H1 (cell line): ENCODE data around the gene ST6GALNAC4. TPM values are rescaled to one million over a fixed set of nuclear protein-coding genes. Genes with fewer than 3 reads are reported as not detected.

ENCODE experiments used
- CTCF ChIA-PET: fragments of 300-600 bp; sonication (Branson Sonifier 250); formaldehyde crosslinking; loops from one replicate; lab custom pipeline; 2021; ENCODE audit not compliant: partially characterized antibody; lab: Charles Lee
- POLR2A ChIA-PET: fragments of 300-600 bp; sonication (Branson Sonifier 250); formaldehyde crosslinking; loops from one replicate; lab custom pipeline; 2021; ENCODE audit warnings: inconsistent platforms; ENCODE audit not compliant: partially characterized antibody; lab: Charles Lee
- DNase-seq, 2 experiments: peaks; one replicate each; pipeline versions ENCODE4 v3.0.0 to v3.0.0-alpha.2; 2010 to 2022; ENCODE audit warnings: low spot score in 2 of 2, low read depth in 1 of 2, mixed read lengths in 1 of 2
- FAIRE-seq: peaks from 2 replicates; lab custom pipeline; 2011; peaks lifted over from hg19 to GRCh38; lab: Jason Lieb, UNC
- H2AFZ ChIP-seq: 2 replicates; pipeline ENCODE4 v1.8.1; 2012; ENCODE audit warnings: low read length, inconsistent platforms
- H2AK5ac ChIP-seq: 2 replicates; pipeline ENCODE4 v1.6.1; 2013; ENCODE audit warnings: low read depth, low read length
- H2BK120ac ChIP-seq: replicated peaks from 2 replicates; pipeline ENCODE3; 2013; ENCODE audit warnings: low read depth, low read length, inconsistent platforms
- H2BK12ac ChIP-seq: 2 replicates; pipeline ENCODE4 v1.6.1; 2013; ENCODE audit warnings: low read depth, low read length
- H2BK15ac ChIP-seq: 2 replicates; pipeline ENCODE4 v1.6.1; 2013; ENCODE audit warnings: low read length
- H2BK20ac ChIP-seq: 2 replicates; pipeline ENCODE4 v1.6.1; 2013; ENCODE audit warnings: low read length
- H2BK5ac ChIP-seq: 2 replicates; pipeline ENCODE4 v1.6.1; 2013; ENCODE audit warnings: low read depth, low read length
- H3K14ac ChIP-seq: 2 replicates; pipeline ENCODE4 v1.6.1; 2013; ENCODE audit warnings: inconsistent platforms; ENCODE audit not compliant: insufficient read length
- H3K18ac ChIP-seq: 2 replicates; pipeline ENCODE4 v1.6.1; 2013; ENCODE audit warnings: low read length; ENCODE audit errors: extremely low read depth
- H3K23ac ChIP-seq: 2 replicates; pipeline ENCODE4 v1.6.1; 2013; ENCODE audit warnings: inconsistent platforms; ENCODE audit not compliant: insufficient read length
- H3K23me2 ChIP-seq: 2 replicates; pipeline ENCODE4 v1.6.1; 2013; ENCODE audit warnings: low read depth, low read length
- H3K27ac ChIP-seq: 2 replicates; pipeline ENCODE4 v1.6.1; 2011; ENCODE audit warnings: low read depth, low read length, inconsistent platforms
- H3K27me3 ChIP-seq, 4 experiments: replicated peaks in 1 of 4; 1 replicate in 1 of 4; 2 replicates in 3 of 4; pipeline versions ENCODE4 v1.6.1 to v1.8.1; 2011 to 2013; ENCODE audit warnings: low read length in 3 of 4, mild to moderate bottlenecking in 3 of 4, inconsistent platforms in 2 of 4, mixed read lengths in 2 of 4, moderate library complexity in 1 of 4; ENCODE audit not compliant: control insufficient read depth in 3 of 4, insufficient read depth in 3 of 4; ENCODE audit errors: extremely low read depth in 1 of 4
- H3K36me3 ChIP-seq, 4 experiments: 2 replicates each; pipeline versions ENCODE4 v1.6.1 to v1.8.1; 2011 to 2013; ENCODE audit warnings: mild to moderate bottlenecking in 4 of 4, low read length in 3 of 4, moderate library complexity in 2 of 4, control low read depth in 1 of 4, inconsistent platforms in 1 of 4; ENCODE audit not compliant: insufficient read depth in 4 of 4, control insufficient read depth in 2 of 4
- H3K4ac ChIP-seq: replicated peaks from 2 replicates; pipeline ENCODE3; 2013; ENCODE audit warnings: low read length, low read depth, mixed read lengths, inconsistent platforms; ENCODE audit not compliant: insufficient read length
- H3K4me1 ChIP-seq, 4 experiments: replicated peaks in 1 of 4; 1 replicate in 1 of 4; 2 replicates in 3 of 4; pipeline versions ENCODE4 v1.6.1 to v1.8.1; 2011 to 2013; ENCODE audit warnings: low read length in 3 of 4, inconsistent platforms in 2 of 4, mixed read lengths in 1 of 4; ENCODE audit not compliant: insufficient read depth in 4 of 4, control insufficient read depth in 3 of 4
- H3K4me2 ChIP-seq, 2 experiments: 2 replicates each; pipeline versions ENCODE4 v1.6.1 to v1.8.1; 2011 to 2013; ENCODE audit warnings: low read depth in 2 of 2, low read length in 2 of 2, control low read depth in 1 of 2, inconsistent platforms in 1 of 2, mild to moderate bottlenecking in 1 of 2; ENCODE audit not compliant: insufficient read depth in 1 of 2
- H3K4me3 ChIP-seq, 4 experiments: fragments of 200-600, 300-600 bp in 1 of 4; sonication (generic), shearing (Covaris generic), sonication (Bioruptor Twin) in 1 of 4; 2 replicates each; pipeline versions ENCODE4 v1.5.1 to v1.8.1; 2011 to 2016; ENCODE audit warnings: low read length in 4 of 4, low read depth in 3 of 4, control low read depth in 2 of 4, inconsistent platforms in 2 of 4, mild to moderate bottlenecking in 2 of 4, mixed read lengths in 1 of 4, moderate library complexity in 1 of 4; ENCODE audit not compliant: insufficient read depth in 2 of 4; ENCODE audit errors: extremely low read depth in 1 of 4
- H3K56ac ChIP-seq: replicated peaks from 2 replicates; pipeline ENCODE3; 2013; ENCODE audit warnings: low read depth, mild to moderate bottlenecking, mixed read lengths, low read length, inconsistent platforms; ENCODE audit not compliant: insufficient read length
- H3K79me1 ChIP-seq: 2 replicates; pipeline ENCODE4 v1.6.1; 2013; ENCODE audit warnings: low read depth, low read length, control low read depth
- H3K79me2 ChIP-seq, 2 experiments: 2 replicates each; pipeline versions ENCODE4 v1.6.1 to v1.8.1; 2012 to 2013; ENCODE audit warnings: low read length in 2 of 2, mild to moderate bottlenecking in 2 of 2, inconsistent platforms in 1 of 2; ENCODE audit not compliant: insufficient read depth in 2 of 2, control insufficient read depth in 1 of 2
- H3K9ac ChIP-seq, 4 experiments: replicated peaks in 1 of 4; 1 replicate in 1 of 4; 2 replicates in 3 of 4; pipeline versions ENCODE4 v1.6.1 to v1.8.1; 2011 to 2013; ENCODE audit warnings: low read depth in 3 of 4, low read length in 3 of 4, control low read depth in 2 of 4, mild to moderate bottlenecking in 2 of 4, moderate library complexity in 2 of 4, inconsistent platforms in 1 of 4; ENCODE audit errors: extremely low read depth in 1 of 4
- H3K9me3 ChIP-seq, 2 experiments: 2 replicates each; pipeline versions ENCODE4 v1.6.1 to v1.8.1; 2012 to 2013; ENCODE audit warnings: mild to moderate bottlenecking in 2 of 2, moderate library complexity in 2 of 2, control low read depth in 1 of 2, inconsistent platforms in 1 of 2, low read depth in 1 of 2, low read length in 1 of 2, mixed read lengths in 1 of 2; ENCODE audit not compliant: insufficient read depth in 2 of 2
- H4K20me1 ChIP-seq, 2 experiments: replicated peaks in 1 of 2; 2 replicates each; pipeline versions ENCODE3 to v1.8.1; 2011 to 2013; ENCODE audit warnings: inconsistent platforms in 2 of 2, low read length in 2 of 2, mild to moderate bottlenecking in 1 of 2; ENCODE audit not compliant: insufficient read depth in 2 of 2, control insufficient read depth in 1 of 2
- H4K5ac ChIP-seq: 2 replicates; pipeline ENCODE4 v1.6.1; 2013; ENCODE audit warnings: low read length, low read depth, mixed read lengths, inconsistent platforms; ENCODE audit not compliant: insufficient read length
- H4K8ac ChIP-seq: 2 replicates; pipeline ENCODE4 v1.8.0; 2013; ENCODE audit warnings: mild to moderate bottlenecking, moderate library complexity, low read length, inconsistent platforms; ENCODE audit not compliant: insufficient read depth; ENCODE audit errors: extremely low read depth
- H4K91ac ChIP-seq: replicated peaks from 2 replicates; pipeline ENCODE3; 2013; ENCODE audit warnings: low read length, mixed read lengths, inconsistent platforms; ENCODE audit not compliant: insufficient read length
- BCL11A ChIP-seq, 2 experiments: IDR thresholded peaks; one replicate each; pipeline ENCODE4 v1.6.1; 2011; ENCODE audit warnings: low read depth in 2 of 2, low read length in 2 of 2, mild to moderate bottlenecking in 2 of 2
- CEBPB ChIP-seq: IDR thresholded peaks from 2 replicates; pipeline ENCODE4 v1.6.1; 2012; ENCODE audit warnings: low read depth, low read length
- JUN ChIP-seq: IDR thresholded peaks from 2 replicates; pipeline ENCODE4 v1.6.1; 2011; ENCODE audit warnings: low read depth, mild to moderate bottlenecking, improper control_type of control experiment, low read length
- KDM4A ChIP-seq: IDR thresholded peaks from one replicate; pipeline ENCODE4 v1.7.1; 2012; ENCODE audit warnings: low read depth, mild to moderate bottlenecking, moderate library complexity, low read length, inconsistent platforms; ENCODE audit not compliant: severe bottlenecking
- NANOG ChIP-seq: IDR thresholded peaks from 2 replicates; pipeline ENCODE4 v1.6.1; 2011; ENCODE audit warnings: low read length, low read depth, mild to moderate bottlenecking, inconsistent platforms; ENCODE audit not compliant: insufficient read depth, poor library complexity, severe bottlenecking
- POU5F1 ChIP-seq: IDR thresholded peaks from 2 replicates; pipeline ENCODE4 v1.6.1; 2011; ENCODE audit warnings: low read depth, mild to moderate bottlenecking, low read length, moderate library complexity
- RAD21 ChIP-seq, 2 experiments: IDR thresholded peaks in 1 of 2; conservative IDR thresholded peaks in 1 of 2; 2 replicates each; pipeline ENCODE4 v1.6.1; 2011; ENCODE audit warnings: low read depth in 2 of 2, low read length in 2 of 2, improper control_type of control experiment in 1 of 2, inconsistent platforms in 1 of 2, mild to moderate bottlenecking in 1 of 2, moderate library complexity in 1 of 2
- SAP30 ChIP-seq: fragments of 300-600 bp; sonication (generic); IDR thresholded peaks from 2 replicates; pipeline ENCODE4 v1.7.1; 2012; ENCODE audit warnings: low read length, moderate library complexity, mild to moderate bottlenecking, inconsistent platforms; ENCODE audit not compliant: insufficient read depth, insufficient replicate concordance
- SIRT6 ChIP-seq: IDR thresholded peaks from one replicate; pipeline ENCODE4 v1.7.1; 2012; ENCODE audit warnings: low read length, inconsistent platforms
- SIX5 ChIP-seq: IDR thresholded peaks from 2 replicates; pipeline ENCODE4 v1.6.1; 2011; ENCODE audit warnings: mild to moderate bottlenecking, low read depth, low read length
- SP2 ChIP-seq: IDR thresholded peaks from 2 replicates; pipeline ENCODE4 v1.6.1; 2012; ENCODE audit warnings: mild to moderate bottlenecking, low read length, inconsistent platforms
- SUZ12 ChIP-seq: fragments of 200-600 bp; sonication (generic); IDR thresholded peaks from 2 replicates; pipeline ENCODE4 v1.6.1; 2012; ENCODE audit warnings: mild to moderate bottlenecking, inconsistent platforms, low read length, moderate library complexity, mixed read lengths
- TAF7 ChIP-seq: optimal IDR thresholded peaks from 2 replicates; pipeline ENCODE3; 2011; ENCODE audit warnings: low read depth, mild to moderate bottlenecking, inconsistent platforms, low read length, moderate library complexity, borderline replicate concordance
- WGBS, 2 experiments: shearing (Covaris generic) in 1 of 2; methylation state at CpG; one replicate each; pipeline versions ENCODE4 v1.1.6 to v1.1.7; 2013 to 2015; ENCODE audit warnings: low lambda C conversion rate in 2 of 2, mixed read lengths in 2 of 2, inconsistent platforms in 1 of 2, low coverage in 1 of 2, missing lambda C conversion rate in 1 of 2; ENCODE audit not compliant: insufficient replicate concordance in 2 of 2, insufficient coverage in 1 of 2, insufficient read length in 1 of 2; ENCODE audit errors: extremely low coverage in 1 of 2, missing lambda C conversion rate in 1 of 2; 5-methylcytosine and 5-hydroxymethylcytosine counted together
- polyA plus RNA-seq, 7 experiments: library from polyadenylated mRNA; depleted of rRNA in 3 of 7; stranded (reverse) in 5 of 7; unstranded in 2 of 7; fragments of >200 nt in 5 of 7; fragments of 200-250 nt in 2 of 7; gene quantifications; 1 replicate in 5 of 7; 2 replicates in 1 of 7; 4 replicates in 1 of 7; pipeline versions ENCODE4 v1.2.1 to v1.2.3, GENCODE V29; 2011 to 2013; ENCODE audit warnings: missing spikeins in 2 of 7, mixed read lengths in 2 of 7
- total RNA-seq: library from RNA; stranded (reverse); fragmentation: NEBNext Ultra II Directional; extraction: Animal tissue kit (Norgen Biotek cat#: 25700); gene quantifications from 2 replicates; pipeline ENCODE4 v1.2.1, GENCODE V29; 2021

The ST6GALNAC4 gene
- total and polyA plus RNA-seq, 2 of the 8 experiments (the other 6 are each of a cell fraction or from before 2014, with no cell fraction given), result 21.8 to 34.1 TPM

GRCh38 chr9:127890053-127890452, 26.8 kb downstream of the ST6GALNAC4 start:
- no peak overlapping the region for H3K4me2 ChIP-seq
- no peaks in the 10 kb centered on the region for H3K9me3 ChIP-seq
- H3K4me1 ChIP-seq, result no peaks in the 10 kb centered on the region
- H4K20me1 ChIP-seq, result peaks cover 0 to 6% of the 10 kb centered on the region in 2 experiments
- H4K5ac ChIP-seq, result no peak overlapping the region
- no peak overlapping the region for H3K23ac ChIP-seq
- H4K8ac ChIP-seq, result peak overlapping the region; percentile 16; the same call in 1 of the 2 replicates
- no peak overlapping the region for H2AFZ ChIP-seq
- no peak overlapping the region for H3K4me3 ChIP-seq
- WGBS, 2 experiments, result 96% methylated on average over 3 of the region's 3 CpGs; no CpG with 5 or more reads in 1 of the 2 experiments
- H3K79me2 ChIP-seq, result no peaks in the 10 kb centered on the region
- no peak overlapping the region for H3K27ac ChIP-seq
- no peak overlapping the region for H2AK5ac ChIP-seq
- H3K9ac ChIP-seq, result no peak overlapping the region
- no peak overlapping the region for H2BK12ac ChIP-seq
- H2BK15ac ChIP-seq, result no peak overlapping the region
- H3K23me2 ChIP-seq, result no peaks in the 10 kb centered on the region
- no peak overlapping the region for H2BK5ac ChIP-seq
- H2BK20ac ChIP-seq, result no peak overlapping the region
- H2BK120ac ChIP-seq, result no peak overlapping the region
- ChIA-PET POLR2A (interaction anchor here (0.6 to 2.3 kb wide), 6 partner anchors 8 to 31 kb away, joined by 3 to 8 read pairs (median 4); no protein-coding TSS in a partner anchor), CTCF (interaction anchor here (0.6 to 2.1 kb wide), 11 partner anchors 9 to 656 kb away, joined by 3 to 15 read pairs (median 5); partner anchors contain the start of genes ST6GALNAC4 and ST6GALNAC6)
- DNase-seq (no peak), FAIRE-seq (no peak)
- no peak overlapping the region for H3K4ac ChIP-seq
- no peaks in the 10 kb centered on the region for H3K27me3 ChIP-seq
- no peak overlapping the region for H3K18ac ChIP-seq
- H4K91ac ChIP-seq, result no peak overlapping the region
- H3K36me3 ChIP-seq, result peaks cover 27 to 51% (median 36%) of the 10 kb centered on the region in 4 experiments
- H3K56ac ChIP-seq, result no peak overlapping the region
- no peak overlapping the region for H3K14ac ChIP-seq
- 0 out of 2 replicates have a peak, but pooled peaks cover 3% of the 10 kb centered on the region for H3K79me1 ChIP-seq
- no peak for TF ChIP-seq SP2
- TF ChIP-seq SIRT6, result no peak
- no peak for TF ChIP-seq RAD21 (IDR thresholded peaks at IDR 0.05 in 1 of 2, conservative IDR thresholded peaks at IDR 0.05 in 1 of 2; ENCODE audit: low read depth in 2 of 2, low read length in 2 of 2)
- no peak for TF ChIP-seq POU5F1
- TF ChIP-seq CEBPB, result no peak
- no peak for TF ChIP-seq JUN
- TF ChIP-seq SIX5, result no peak
- TF ChIP-seq TAF7, result no peak
- TF ChIP-seq NANOG, result no peak
- no peak for TF ChIP-seq KDM4A
- no peak for TF ChIP-seq BCL11A (IDR thresholded peaks at IDR 0.05; ENCODE audit: low read depth in 2 of 2, low read length in 2 of 2)
- TF ChIP-seq SUZ12, result no peak
- no peak for TF ChIP-seq SAP30
